ENCODE results near the gene IRX4.
"Not testable (repeated sequence)": the region's sequence is repeated elsewhere in the genome, so short reads cannot be mapped to it uniquely, and the experiment has no call there.

The IRX4 gene

GRCh38 chr5:1876660-1877064, 6.1 kb downstream of the IRX4 start:
- no peak for DNase-seq

- DNase-seq = no peak
Measured at GRCh38 chr5:1875843-1876659, 6.7 kb downstream of the IRX4 start.

- no peak for DNase-seq
Measured at GRCh38 chr5:1875281-1875842, 7.4 kb downstream of the IRX4 start.

DNA sequence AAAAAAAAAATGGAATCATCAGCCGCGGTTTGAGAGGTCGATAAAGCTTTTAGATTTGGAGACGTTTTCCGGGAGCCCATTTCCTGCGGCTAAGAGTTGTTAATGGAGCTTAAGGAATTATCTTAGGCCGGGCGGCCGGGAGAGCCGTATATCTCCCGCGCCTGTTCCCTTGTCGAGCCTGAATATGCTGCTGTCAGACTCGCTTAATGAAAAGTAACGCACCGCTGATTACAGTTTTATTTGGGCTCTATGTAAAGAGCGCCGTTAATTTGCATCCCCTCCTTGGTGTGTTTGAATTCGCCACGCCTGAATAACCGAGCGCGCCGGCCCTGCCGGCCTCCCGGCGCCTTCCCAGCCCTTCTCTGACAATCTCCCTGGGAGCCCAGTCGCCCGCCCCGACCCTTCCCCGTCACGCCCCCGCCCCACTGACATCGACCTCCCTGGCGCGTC, 7.9 kb downstream of the IRX4 start:
- DNase-seq = no peak

DNA sequence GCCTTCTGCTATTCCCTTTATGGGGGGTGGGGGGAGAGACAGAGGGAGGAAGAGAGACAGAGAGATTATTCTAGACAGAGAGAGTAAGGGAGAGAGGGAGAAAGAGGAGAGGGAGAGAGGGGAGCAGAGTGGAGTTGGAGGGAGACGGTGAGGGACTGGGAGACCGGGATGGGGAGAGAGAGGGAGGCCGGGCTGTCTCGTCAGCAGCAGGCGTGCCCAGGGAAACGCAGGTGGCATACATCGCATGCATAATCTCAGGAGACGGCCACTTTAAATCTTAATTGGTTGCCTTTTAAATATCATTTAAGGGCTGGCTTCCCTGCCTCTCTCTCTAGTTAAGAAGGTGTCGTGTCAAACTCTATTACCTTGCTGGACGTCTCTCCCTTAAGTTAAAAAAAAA, 8.4 kb downstream of the IRX4 start:
- DNase-seq = no peak

GRCh38 chr5:1873243-1873959, 9.3 kb downstream of the IRX4 start:
- no peak for DNase-seq

- DNase-seq = no peak
Measured at GRCh38 chr5:1871441-1871840, 11.3 kb downstream of the IRX4 start.

- not testable (repeated sequence) for DNase-seq
Measured at GRCh38 chr5:1870435-1871272, 12.1 kb downstream of the IRX4 start.

GRCh38 chr5:1868886-1869475, 13.7 kb downstream of the IRX4 start:
- DNase-seq = no peak

DNA sequence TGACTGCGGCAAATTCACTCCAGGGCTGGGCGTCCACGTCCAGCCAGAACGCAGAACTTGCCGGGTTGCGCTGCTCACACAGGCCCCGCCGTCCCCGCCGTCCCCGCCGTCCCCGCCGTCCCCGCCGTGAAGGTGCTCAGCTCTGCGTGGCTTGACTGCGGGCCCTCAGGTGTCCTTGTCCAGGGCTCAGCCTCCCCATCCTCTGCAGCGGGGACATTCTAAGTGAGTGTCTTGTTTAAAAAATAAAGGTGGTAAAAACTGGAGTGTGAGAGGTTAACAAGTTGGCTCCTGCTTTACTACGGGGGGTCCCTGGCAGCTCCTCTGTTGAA, 14.9 kb downstream of the IRX4 start:
- no peak for DNase-seq

GRCh38 chr5:1867114-1867814, 15.5 kb downstream of the IRX4 start:
- DNase-seq = no peak

DNA sequence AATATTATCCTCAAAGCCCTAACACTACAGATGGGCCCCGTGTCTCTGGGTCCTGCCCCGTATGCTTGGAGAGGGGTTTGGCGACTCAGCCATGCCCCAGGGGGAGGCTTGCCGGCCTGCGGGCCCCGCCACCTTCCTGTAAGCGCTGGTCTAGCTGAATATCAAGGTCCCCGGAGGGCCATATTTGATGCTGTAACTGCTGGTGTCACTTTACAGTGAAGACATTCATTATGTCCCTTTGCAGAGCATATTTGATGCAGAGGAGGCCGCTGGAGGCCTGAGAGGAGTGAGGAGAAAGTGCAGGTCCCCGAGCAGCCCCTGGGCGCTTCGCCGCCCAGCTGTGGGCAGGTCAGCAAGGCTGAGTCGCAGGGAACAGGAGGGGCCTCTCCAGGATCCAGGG, 16.8 kb downstream of the IRX4 start:
- no peak for DNase-seq

DNA sequence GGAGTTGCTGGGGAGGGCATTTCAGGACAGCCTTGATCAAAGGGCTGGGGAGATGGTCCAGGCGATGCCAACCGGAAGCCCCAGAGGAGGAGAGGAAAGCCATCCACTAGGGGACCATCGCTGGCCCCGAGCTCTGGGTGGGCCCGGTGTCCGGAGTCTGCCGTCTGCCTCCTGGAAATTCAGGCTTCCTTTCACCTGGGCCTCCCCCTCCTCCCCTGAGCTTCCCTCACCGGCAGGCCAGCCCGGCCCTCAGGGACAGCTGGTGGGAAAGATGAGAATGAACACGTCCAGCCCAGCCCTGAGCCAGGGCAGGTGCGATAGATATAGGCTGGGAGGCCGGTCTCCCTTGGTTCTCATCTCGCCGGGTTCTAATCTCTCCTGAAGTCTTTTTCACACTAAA, 17.2 kb downstream of the IRX4 start:
- DNase-seq = no peak

DNA sequence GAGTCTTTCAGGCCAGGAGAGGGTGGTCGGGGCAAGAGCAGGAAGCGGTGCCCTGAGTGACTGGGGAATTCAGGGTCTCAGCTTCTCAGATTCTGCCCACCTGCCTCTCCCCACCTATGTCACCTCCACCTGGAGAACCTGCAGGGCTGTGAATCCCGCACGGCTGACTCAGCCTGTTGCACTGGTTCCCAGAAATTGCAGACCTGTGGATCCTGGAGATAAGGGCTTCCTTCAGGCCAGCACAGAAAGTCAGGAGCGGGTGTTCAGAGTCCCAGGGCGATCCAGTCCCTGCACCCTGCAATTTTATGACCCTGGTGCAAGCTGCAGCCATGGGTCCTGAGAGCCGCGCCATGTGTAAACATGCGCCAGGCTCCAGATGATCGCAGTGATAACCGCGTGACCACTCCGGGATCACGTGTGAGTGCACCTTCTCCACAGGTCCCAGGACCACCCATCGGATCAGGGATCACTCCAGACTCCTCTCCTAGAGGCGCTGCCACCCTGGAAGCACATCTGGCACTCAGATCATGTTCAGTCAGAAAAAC, 17.8 kb downstream of the IRX4 start:
- DNase-seq = no peak

GRCh38 chr5:1860949-1861348, 21.8 kb downstream of the IRX4 start:
- no peak for DNase-seq

- DNase-seq = no peak
Measured at GRCh38 chr5:1860021-1860610, 22.6 kb downstream of the IRX4 start.

- no peak for DNase-seq
Measured at GRCh38 chr5:1859099-1859498, 23.6 kb downstream of the IRX4 start.

- no peak for DNase-seq
Measured at GRCh38 chr5:1858436-1858835, 24.3 kb downstream of the IRX4 start.

DNA sequence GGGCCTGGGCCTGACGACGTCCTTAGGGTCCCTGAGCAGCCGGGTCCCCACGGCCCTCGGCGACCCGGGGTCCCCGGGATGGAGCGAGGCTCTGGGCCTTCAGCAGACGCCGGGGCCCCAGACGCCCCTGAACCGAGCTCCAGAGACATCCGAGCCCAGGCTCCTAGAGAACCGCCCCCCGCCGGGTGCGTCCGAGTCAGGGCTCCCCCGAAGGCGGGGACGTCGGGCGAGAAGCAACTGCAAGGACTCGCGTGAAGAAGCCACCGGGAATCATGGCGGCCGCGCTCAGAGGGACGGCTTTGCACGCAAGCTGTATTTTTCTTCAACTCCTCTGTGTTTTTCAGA, 25.5 kb downstream of the IRX4 start:
- no peak for DNase-seq

DNA sequence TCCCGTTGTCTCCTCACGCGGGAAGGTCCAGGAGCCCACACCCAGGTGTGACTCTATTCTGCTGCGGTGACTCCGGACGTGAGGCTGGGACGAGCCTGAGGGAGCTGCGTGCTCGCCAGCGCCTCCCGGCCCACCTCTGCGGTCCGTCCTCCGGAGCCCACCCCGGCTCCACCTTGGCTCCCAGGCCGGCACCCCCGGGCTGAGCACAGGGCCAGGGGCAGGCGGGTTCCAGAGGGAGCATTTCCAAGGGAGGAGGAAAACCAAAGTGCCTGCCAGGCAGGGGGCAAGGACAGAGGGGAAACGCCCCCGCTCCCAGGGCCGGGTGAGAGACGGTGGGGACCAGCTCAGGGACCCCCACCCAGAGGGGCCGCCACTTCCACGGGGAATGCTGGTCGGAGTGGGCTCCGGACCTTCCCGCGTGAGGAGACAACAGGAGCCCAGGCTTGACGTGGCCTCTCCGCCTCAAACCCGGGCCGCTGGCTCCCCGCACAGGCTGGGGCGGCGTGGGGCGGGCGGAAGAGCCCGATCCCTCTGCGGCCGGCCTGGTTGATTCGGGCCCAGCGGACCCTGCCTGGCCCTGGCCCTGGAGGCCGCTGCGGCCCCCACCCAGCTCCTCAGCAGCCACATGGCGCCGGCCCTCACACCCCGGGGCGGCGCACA, 26.0 kb downstream of the IRX4 start:
- no peak for DNase-seq

GRCh38 chr5:1855596-1855995, 27.1 kb downstream of the IRX4 start:
- no peak for DNase-seq
